H54 (cell line): ENCODE measurements around the gene ENO3.
A peak's percentile ranks its signal among the peaks of the same experiment; 100 is the strongest.

Source experiments
- DNase-seq: peaks from one replicate; pipeline ENCODE4 v3.0.0; 2011; ENCODE audit warnings: low spot score, mixed read lengths; ENCODE audit not compliant: insufficient read length
- FAIRE-seq: peaks from 3 replicates; lab custom pipeline; 2011; peaks lifted over from hg19 to GRCh38; lab: Jason Lieb, UNC
- POLR2A ChIP-seq: IDR thresholded peaks from 2 replicates; pipeline ENCODE4 v1.6.1; 2011; ENCODE audit warnings: low read depth, mild to moderate bottlenecking, low read length

ENO3 gene

GRCh38 chr17:4968486-4969046, 17.6 kb downstream of the ENO3 start:
- DNase-seq: no peak

GRCh38 chr17:4969047-4969550, 18.2 kb downstream of the ENO3 start:
- FAIRE-seq (no peak), DNase-seq (no peak)
- TF ChIP-seq POLR2A: no peak

More at GRCh38 chr17:4968486-4969046, 17.6 kb downstream of the ENO3 start:
- TF ChIP-seq POLR2A: no peak
- no peak for FAIRE-seq

GRCh38 chr17:4969551-4970173, 18.7 kb downstream of the ENO3 start:
- no peak for FAIRE-seq
- no peak for TF ChIP-seq POLR2A
- DNase-seq: no peak

GRCh38 chr17:4970273-4970672, 19.4 kb downstream of the ENO3 start:
- no peak for TF ChIP-seq POLR2A
- FAIRE-seq: no peak
- no peak for DNase-seq

- FAIRE-seq (no peak), DNase-seq (no peak)
- TF ChIP-seq POLR2A: no peak
Observed at GRCh38 chr17:4971826-4972225, 20.9 kb downstream of the ENO3 start.

GRCh38 chr17:4972322-4972721, 21.4 kb downstream of the ENO3 start:
- no peak for DNase-seq
- FAIRE-seq: no peak
- no peak for TF ChIP-seq POLR2A

- DNase-seq (no peak), FAIRE-seq (no peak)
- TF ChIP-seq POLR2A: no peak
Observed at GRCh38 chr17:4972752-4973151, 21.8 kb downstream of the ENO3 start.

GRCh38 chr17:4973256-4974114, 22.6 kb downstream of the ENO3 start:
- FAIRE-seq: no peak
- no peak for DNase-seq
- TF ChIP-seq POLR2A: no peak

GRCh38 chr17:4974115-4974670, 23.3 kb downstream of the ENO3 start:
- no peak for TF ChIP-seq POLR2A
- DNase-seq (no peak), FAIRE-seq (no peak)

GRCh38 chr17:4978726-4979125, 27.8 kb downstream of the ENO3 start:
- FAIRE-seq: no peak
- no peak for TF ChIP-seq POLR2A
- DNase-seq: no peak

- no peak for TF ChIP-seq POLR2A
- no peak for DNase-seq
- FAIRE-seq: no peak
Observed at GRCh38 chr17:4980644-4981216, 29.8 kb downstream of the ENO3 start.

- TF ChIP-seq POLR2A: no peak
- FAIRE-seq: no peak
- DNase-seq: no peak
Observed at GRCh38 chr17:4982305-4982704, 31.4 kb downstream of the ENO3 start.

GRCh38 chr17:4986403-4986802, 35.5 kb downstream of the ENO3 start:
- FAIRE-seq: no peak
- DNase-seq: no peak
- no peak for TF ChIP-seq POLR2A

GRCh38 chr17:4986951-4987766, 36.2 kb downstream of the ENO3 start, which contains the start of gene CAMTA2:
CAMTA2 (minus strand) TSS chr17:4987675; CDS start chr17:4986222, 1,453 bp downstream.
- peak; percentile 84 for DNase-seq
- FAIRE-seq: no peak
- TF ChIP-seq POLR2A: peak; percentile 39; the same call in 1 of the 2 replicates
